Measurements from ENCODE around the gene KRTAP1-1.
"Not testable (repeated sequence)": the region's sequence is repeated elsewhere in the genome, so short reads cannot be mapped to it uniquely, and the experiment has no call there.

Gene KRTAP1-1

DNA sequence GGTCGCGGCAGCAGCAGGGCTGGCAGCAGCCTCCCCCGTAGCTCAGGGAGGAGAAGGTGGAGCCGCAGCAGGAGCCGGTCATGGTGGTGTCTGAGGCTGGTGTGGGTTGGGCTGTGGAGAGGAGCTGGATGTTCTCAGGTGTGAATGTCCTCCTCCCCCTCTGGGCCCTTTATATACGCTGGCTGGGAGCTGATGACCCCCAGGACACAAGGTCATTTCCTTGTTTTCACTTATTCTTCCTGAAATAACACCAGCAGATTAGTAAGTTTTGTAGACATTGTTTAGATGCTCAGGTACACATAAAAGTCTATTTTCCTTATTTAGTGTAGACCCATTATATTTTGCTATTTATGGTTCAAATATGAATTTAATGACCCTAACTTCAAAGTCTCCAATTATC lies 13.9 kb upstream of the KRTAP1-1 start, which contains the start of gene KRTAP2-2:
Gene KRTAP2-2 (minus strand): TSS at position 101 of the 400 bp plus-strand sequence. CDS start 19 bp downstream, at position 82.
- not testable (repeated sequence) for DNase-seq

DNA sequence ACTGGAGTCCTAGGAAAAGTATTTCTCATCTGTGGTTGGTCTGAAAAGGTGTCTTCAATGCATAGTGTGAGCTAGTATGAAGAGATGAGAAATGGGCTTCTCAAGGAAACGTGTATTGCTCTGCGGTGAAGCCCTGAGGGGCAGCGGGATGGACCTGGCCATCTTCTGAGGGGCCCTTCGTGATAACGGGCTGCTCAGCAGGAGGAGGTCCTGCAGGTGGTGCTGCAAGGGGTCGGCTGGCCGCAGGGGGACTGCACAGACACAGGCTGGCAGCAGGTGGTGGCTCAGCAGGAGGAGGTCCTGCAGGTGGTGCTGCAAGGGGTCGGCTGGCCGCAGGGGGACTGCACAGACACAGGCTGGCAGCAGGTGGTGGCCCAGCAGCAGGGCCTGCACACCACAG lies 13.3 kb upstream of the KRTAP1-1 start:
- DNase-seq: not testable (repeated sequence)

DNA sequence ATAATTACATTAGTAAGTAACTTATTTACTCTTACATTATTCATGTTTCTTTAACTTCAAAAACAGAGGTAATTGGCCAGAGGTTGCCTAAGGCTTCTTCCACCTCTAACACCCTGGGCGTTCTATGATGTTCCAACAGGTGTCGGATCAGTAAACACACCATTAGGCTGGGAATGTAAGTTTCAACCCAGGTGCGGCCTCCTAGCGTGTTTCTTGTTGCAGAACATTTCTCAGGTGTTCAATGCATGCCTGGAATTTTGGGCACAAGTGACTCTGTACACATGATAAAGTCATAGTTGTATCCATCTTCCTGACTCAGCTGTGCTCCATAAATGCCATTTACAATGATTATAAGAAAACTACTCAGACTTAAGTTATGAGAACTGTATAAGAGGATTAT lies 12.8 kb upstream of the KRTAP1-1 start:
- DNase-seq: no peak

GRCh38 chr17:41052566-41052965 lies 11.3 kb upstream of the KRTAP1-1 start:
- peak; percentile 52 for DNase-seq

DNA sequence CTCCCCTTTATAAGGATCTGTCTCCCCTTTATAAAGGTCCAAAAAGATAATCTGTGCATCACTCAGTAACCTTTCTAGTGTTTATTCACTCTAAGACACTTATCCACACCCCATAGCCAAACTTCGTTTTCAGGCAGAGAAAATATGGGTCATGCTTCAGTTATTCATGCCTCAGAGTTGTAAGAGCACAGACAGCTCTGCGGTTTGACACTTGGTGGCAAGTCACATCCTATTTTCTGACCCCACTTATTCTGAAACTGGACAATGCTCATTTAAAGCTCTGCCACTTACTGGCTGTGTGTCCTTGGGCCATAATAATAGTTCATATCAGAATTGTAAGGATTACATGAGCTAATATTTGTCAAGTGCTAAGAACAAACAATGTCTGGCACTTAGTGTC lies 7.9 kb upstream of the KRTAP1-1 start:
- DNase-seq: peak; percentile 92

GRCh38 chr17:41048441-41048840 lies 7.2 kb upstream of the KRTAP1-1 start:
- DNase-seq: peak; percentile 91

- not testable (repeated sequence) for DNase-seq
These were observed 5.7 kb upstream of the KRTAP1-1 start, which contains the start of gene KRTAP2-1 for GRCh38 chr17:41046735-41047465. Gene KRTAP2-1, minus strand, starts transcription at chr17:41047316. Its CDS starts 49 bp downstream, at chr17:41047267.

- DNase-seq: no peak
These were observed 1.7 kb upstream of the KRTAP1-1 start for GRCh38 chr17:41042953-41043352.

GRCh38 chr17:41037853-41038350 lies 3.3 kb downstream of the KRTAP1-1 start:
- DNase-seq: no peak

GRCh38 chr17:41034346-41034935 lies 6.8 kb downstream of the KRTAP1-1 start, which contains the start of gene KRTAP1-3:
Gene KRTAP1-3, minus strand, starts transcription at chr17:41034874. Its CDS starts 53 bp downstream, at chr17:41034821.
- not testable (repeated sequence) for DNase-seq

DNA sequence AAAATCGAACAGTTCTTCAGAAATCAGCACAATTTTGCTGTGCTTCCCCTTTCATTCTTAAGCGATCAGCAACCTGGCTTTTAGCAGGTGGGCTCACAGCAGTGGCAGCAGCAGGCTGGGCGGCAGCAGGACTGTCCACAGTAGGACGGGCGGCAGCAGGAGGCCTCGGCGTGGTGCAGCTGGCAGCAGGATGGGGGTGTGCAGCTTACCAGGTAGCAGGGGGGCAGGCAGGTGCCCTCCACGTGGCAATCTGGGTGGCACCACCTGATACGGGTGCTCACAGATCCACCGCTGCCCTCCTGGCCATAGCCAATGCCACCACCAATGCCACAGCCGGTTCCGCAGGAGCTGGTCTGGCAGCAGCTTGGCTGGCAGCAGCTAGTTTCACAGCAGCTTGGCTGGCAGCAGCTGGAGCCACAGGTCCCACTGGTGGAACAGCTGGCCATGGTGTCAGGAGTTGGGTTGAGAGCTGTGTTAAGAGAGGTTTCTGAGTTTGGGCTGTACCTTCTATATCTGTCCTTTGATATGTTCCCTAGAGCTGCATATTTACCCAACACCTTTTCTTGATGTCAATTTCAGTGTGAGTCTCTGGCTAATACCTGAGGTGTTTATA lies 11.5 kb downstream of the KRTAP1-1 start, which contains the start of gene KRTAP1-4:
Gene KRTAP1-4 (minus strand): TSS at position 563 of the 613 bp plus-strand sequence. CDS start 117 bp downstream, at position 446.
- no peak for DNase-seq

DNA sequence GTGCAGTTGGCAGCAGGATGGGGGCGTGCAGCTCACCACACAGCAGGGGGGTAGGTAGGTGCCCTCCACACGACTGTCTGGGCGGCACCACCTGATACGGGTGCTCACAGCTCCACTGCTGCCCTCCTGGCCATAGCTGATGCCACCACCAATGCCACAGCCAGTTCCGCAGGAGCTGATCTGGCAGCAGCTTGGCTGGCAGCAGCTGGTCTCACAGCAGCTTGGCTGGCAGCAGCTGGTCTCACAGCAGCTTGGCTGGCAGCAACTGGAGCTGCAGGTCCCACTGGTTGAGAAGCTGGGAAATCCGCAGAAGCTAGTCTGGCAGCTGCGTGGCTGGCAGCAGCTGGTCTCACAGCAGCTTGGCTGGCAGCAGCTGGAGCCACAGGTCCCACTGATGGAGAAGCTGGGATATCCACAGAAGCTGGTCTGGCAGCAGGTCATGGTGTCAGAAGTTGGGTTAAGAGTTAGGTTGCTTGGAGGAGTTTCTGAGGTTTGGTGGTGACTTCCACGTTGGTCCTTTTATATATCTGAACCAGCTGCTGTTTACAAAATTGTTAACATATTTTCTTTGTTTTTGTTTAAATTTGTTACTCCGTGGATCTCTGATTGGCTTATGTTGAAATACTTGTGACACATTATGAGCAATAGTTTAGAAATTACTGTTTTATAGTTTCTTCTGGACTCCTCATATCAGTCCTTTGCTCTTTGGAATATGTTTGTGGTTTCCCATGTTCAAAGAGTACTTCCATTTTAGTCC lies 14.4 kb downstream of the KRTAP1-1 start, which contains the start of gene KRTAP1-5:
Gene KRTAP1-5 (minus strand): TSS at position 494 of the 757 bp plus-strand sequence. CDS start 53 bp downstream, at position 441.
- DNase-seq: peak; percentile 80

- peak; percentile 71 for DNase-seq
These were observed 16.6 kb downstream of the KRTAP1-1 start for GRCh38 chr17:41024697-41025096.

GRCh38 chr17:41020336-41020735 lies 20.9 kb downstream of the KRTAP1-1 start:
- DNase-seq: no peak

- no peak for DNase-seq
These were observed 21.8 kb downstream of the KRTAP1-1 start for GRCh38 chr17:41019415-41019814.

DNA sequence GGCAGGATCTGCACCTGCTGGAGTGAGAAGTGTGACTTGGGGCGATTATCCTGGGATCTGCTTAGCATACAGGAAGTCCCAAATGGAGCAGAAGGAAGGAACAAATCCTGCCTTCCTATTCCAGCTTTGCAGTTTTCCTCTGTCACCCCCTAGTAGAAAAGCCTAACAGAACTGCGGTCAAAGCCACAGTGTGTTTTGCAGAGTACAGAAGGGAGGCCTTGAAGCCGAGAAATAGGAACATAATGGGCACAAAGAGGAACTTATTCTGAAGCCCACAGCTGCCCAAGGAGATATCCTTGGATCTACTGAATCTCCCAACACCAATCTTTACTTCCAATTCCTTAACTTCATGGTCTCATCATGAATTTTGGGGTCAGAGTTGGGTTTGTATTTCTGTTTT lies 22.7 kb downstream of the KRTAP1-1 start:
- DNase-seq: no peak

DNA sequence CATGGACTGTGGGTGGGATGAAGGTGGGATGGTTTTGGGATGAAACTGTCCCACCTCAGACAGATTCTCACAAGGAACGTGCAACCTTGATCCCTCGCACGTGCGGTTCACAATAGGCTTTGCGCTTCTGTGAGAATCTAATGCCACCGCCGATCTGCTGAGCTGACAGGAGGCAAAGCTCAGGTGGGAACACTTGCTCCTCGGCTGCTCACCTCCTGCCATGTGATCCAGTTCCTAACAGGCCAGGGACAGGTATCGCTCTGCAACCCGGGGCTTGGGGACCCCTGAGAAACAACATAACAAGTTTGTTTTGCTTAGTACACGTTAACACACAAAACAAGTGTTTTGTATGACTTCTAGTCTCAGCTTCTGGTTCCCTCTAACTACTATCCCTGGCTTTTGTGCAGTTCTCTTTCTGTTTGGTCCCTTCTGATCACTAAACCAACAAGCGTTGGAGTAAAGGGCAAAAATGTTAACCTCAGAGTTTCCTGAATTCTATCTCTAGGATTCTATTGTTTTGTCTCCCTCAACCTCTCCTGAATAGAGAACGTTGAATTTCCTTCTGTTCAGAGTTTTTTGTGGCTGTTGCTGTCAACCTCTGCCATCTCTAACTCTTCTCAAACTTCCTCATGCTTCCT lies 24.6 kb downstream of the KRTAP1-1 start:
- no peak for DNase-seq

GRCh38 chr17:41015454-41015853 lies 25.8 kb downstream of the KRTAP1-1 start:
- peak; percentile 13 for DNase-seq

- peak; percentile 34 for DNase-seq
These were observed 27.6 kb downstream of the KRTAP1-1 start for GRCh38 chr17:41013606-41014005.

DNA sequence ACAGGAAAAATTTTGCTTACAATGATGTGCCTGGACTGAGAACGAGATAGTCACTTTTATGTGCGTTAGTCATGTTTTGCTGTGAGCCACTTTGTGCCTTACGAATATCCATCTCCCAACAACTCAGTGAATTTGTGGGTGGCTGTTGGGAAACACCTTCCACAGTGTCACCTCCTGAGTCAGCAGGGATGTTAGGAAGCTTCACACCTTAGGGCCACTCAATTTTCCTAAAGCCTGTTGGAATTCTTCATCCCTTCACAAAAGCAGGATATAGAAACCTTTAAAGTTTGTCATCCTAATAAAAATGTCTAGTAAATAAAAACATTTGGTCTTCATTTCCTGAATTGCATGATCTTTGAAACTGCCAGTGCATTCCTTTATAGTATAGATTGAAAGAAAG lies 28.1 kb downstream of the KRTAP1-1 start:
- DNase-seq: no peak

GRCh38 chr17:41012326-41013120 lies 28.7 kb downstream of the KRTAP1-1 start:
- no peak for DNase-seq
